ENCODE data around the gene FAM3A. TPM values are rescaled to one million over a fixed set of nuclear protein-coding genes. Genes with fewer than 3 reads are reported as not detected.

FAM3A gene
- total RNA-seq, 2 donors from 2014 or later = 31.0 to 52.3 TPM

DNA sequence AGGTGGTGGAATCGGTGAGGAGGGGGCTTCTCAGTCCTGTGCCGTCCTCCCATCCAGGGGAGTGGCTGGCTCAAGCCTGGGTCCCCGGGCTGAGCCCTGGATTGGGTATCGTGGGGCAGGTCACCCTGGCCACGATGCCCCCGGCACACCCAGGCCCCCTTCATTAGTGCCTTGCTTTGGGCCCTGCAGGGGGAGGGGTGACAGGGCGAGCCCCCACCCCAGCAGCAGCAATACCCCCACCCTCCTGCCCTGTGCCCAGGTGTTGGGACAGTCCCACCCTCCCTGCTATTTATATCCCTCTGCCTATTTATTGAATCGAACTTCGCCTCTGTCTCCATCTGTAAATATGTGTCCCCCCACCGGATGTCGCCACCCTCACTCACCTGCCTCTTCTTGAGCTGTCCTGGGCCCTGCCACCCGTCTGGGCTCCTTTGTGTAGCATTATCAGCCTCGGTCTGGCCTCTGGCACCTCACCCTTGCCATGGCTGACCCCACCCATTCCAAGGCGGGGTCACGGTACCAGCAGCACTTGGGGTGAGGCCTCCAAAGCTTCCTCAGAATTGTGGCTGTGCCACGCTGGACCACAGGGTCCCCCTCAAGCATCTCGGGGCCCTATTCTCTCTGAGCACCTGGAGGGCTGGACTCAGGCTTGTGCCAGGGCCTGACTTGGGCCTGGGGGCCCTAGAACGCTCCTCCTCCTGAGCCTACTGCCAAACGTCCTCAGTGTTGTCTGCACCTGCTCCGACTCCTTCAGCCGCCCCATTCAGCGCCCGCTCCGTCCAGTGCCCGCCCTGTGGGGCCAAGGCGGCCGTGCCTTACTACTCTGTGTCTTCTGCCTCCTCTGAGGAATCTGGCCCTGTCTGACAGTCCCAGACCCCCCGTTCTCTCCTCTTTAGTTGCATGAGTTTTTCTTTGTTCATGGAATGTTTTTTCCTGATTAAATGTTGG, 43.1 kb downstream of the FAM3A start:
- TF ChIP-seq, protein P1, sequence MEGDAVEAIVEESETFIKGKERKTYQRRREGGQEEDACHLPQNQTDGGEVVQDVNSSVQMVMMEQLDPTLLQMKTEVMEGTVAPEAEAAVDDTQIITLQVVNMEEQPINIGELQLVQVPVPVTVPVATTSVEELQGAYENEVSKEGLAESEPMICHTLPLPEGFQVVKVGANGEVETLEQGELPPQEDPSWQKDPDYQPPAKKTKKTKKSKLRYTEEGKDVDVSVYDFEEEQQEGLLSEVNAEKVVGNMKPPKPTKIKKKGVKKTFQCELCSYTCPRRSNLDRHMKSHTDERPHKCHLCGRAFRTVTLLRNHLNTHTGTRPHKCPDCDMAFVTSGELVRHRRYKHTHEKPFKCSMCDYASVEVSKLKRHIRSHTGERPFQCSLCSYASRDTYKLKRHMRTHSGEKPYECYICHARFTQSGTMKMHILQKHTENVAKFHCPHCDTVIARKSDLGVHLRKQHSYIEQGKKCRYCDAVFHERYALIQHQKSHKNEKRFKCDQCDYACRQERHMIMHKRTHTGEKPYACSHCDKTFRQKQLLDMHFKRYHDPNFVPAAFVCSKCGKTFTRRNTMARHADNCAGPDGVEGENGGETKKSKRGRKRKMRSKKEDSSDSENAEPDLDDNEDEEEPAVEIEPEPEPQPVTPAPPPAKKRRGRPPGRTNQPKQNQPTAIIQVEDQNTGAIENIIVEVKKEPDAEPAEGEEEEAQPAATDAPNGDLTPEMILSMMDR (IDR thresholded peaks at IDR 0.05) = no peak

DNA sequence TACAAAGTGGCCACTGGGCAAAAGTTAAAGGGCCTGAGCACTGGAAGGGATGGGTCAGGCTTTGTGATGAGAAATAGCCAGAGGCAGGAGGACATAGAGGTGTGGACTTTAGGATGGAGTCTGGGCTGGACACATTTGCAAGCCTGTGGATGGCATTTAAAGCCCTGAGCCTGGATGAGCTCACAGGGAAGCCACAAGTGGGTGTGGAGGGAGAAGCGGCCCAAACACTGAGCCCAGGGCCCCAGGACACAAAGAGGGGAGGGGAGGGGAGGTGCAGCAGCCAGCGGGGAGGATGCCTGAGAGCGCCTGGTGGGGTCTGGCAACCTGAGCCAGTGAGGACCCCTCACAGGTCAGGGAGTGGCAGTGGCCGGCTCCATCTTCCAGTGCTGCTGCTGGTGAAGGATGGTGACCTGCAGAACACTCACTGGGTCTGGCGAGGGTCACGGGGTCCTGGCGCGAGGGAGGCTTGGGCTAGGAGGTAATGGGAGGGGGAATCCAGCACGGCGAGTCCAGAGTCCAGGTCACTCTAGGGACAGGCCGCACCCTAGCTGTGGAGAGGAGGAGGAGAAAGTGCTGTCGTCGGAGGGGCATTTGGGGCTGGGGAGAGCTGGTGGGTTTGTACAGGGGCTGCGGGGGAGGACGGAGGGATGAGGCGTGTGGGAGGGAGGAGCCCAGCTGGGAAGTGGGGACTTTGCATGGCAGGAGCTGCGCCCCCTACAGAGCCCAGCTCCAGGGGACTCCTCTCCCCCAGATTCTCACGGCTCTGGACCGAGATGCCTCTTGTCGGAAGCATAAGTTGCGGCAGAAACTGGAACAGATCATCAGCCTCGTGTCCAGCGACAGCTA, 44.0 kb downstream of the FAM3A start:
- Histone ChIP-seq H3K9me3 (no peaks in the 10 kb centered on the region), H3K27me3 (replicated peaks; ENCODE audit: insufficient read depth) (no peaks in the 10 kb centered on the region), H3K4me3 (no peak overlapping the region), H3K27ac (no peak overlapping the region), H3K4me1 (ENCODE audit: control insufficient read depth in 1 of 2, low read depth in 2 of 2) (no peaks in the 10 kb centered on the region), H3K36me3 (peaks cover 3% of the 10 kb centered on the region)
- TF ChIP-seq, protein P1 (IDR thresholded peaks at IDR 0.05) = no peak
- DNase-seq (ENCODE audit: low spot score) = no peak
- no peak for ATAC-seq (ENCODE audit: insufficient number of reproducible peaks, low FRiP score, low read depth)

More for the DNA sequence above, 43.1 kb downstream of the FAM3A start:
- Histone ChIP-seq H3K9me3 (no peaks in the 10 kb centered on the region), H3K4me3 (no peak overlapping the region), H3K4me1 (ENCODE audit: control insufficient read depth in 1 of 2, low read depth in 2 of 2) (no peaks in the 10 kb centered on the region), H3K36me3 (peaks cover 3% of the 10 kb centered on the region), H3K27me3 (replicated peaks; ENCODE audit: insufficient read depth) (no peaks in the 10 kb centered on the region), H3K27ac (no peak overlapping the region)
- ATAC-seq (ENCODE audit: insufficient number of reproducible peaks, low FRiP score, low read depth) (no peak), DNase-seq (ENCODE audit: low spot score) (no peak)

DNA sequence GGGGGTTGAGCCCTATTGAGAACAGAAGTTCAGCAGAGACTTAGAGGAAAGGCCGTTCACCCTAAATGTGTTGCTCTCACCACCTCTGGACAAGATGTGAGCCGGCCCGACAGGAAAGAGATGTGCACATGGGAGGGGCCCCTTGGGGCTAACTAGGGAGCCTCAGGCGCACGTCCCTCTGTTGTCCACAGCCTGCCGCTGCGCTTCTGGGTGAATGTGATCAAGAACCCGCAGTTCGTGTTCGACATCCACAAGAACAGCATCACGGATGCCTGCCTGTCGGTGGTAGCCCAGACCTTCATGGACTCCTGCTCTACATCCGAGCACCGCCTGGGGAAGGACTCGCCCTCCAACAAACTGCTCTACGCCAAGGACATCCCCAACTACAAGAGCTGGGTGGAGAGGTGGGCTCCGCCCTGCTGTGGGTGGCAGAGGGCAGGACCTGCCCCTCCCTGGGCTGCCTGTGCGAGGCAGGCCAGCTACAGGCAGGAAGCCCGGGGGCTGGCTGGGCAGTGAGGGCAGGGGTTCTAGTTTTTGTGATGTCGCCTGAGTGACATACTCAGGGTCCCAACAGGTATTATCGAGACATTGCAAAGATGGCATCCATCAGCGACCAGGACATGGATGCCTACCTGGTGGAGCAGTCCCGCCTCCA, 45.0 kb downstream of the FAM3A start:
- no peak for DNase-seq (ENCODE audit: low spot score)
- Histone ChIP-seq H3K27me3 (replicated peaks; ENCODE audit: insufficient read depth) (no peaks in the 10 kb centered on the region), H3K27ac (no peak overlapping the region), H3K9me3 (no peaks in the 10 kb centered on the region), H3K4me3 (no peak overlapping the region), H3K36me3 (peaks cover 12% of the 10 kb centered on the region), H3K4me1 (ENCODE audit: control insufficient read depth in 1 of 2, low read depth in 2 of 2) (no peaks in the 10 kb centered on the region)
- TF ChIP-seq, protein P1 (IDR thresholded peaks at IDR 0.05) = no peak
- no peak for ATAC-seq (ENCODE audit: insufficient number of reproducible peaks, low FRiP score, low read depth)

DNA sequence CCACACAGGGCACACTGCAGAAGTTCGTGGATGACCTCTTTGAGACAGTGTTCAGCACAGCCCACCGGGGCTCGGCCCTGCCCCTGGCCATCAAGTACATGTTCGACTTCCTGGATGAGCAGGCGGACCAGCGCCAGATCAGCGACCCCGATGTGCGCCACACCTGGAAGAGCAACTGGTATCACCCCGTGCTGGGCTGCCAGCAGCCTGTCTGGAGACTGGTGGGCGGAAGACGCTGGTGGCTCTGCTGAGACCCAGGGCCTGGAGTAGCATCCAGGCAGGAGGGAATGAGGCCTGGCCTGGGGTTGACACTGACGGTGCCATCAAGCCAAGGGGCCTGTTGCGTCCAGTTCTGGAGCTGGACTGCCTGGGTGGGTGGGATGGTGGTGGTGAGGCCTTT, 45.6 kb downstream of the FAM3A start:
- no peak overlapping the region for H3K4me3 ChIP-seq
- H3K4me1 ChIP-seq (ENCODE audit: control insufficient read depth in 1 of 2, low read depth in 2 of 2) = no peaks in the 10 kb centered on the region
- TF ChIP-seq, protein P1 (IDR thresholded peaks at IDR 0.05) = no peak
- DNase-seq (ENCODE audit: low spot score) (no peak), ATAC-seq (ENCODE audit: insufficient number of reproducible peaks, low FRiP score, low read depth) (no peak)
- H3K9me3 ChIP-seq = no peaks in the 10 kb centered on the region
- no peak overlapping the region for H3K27ac ChIP-seq
- peaks cover 14% of the 10 kb centered on the region for H3K36me3 ChIP-seq
- no peaks in the 10 kb centered on the region for H3K27me3 ChIP-seq (replicated peaks; ENCODE audit: insufficient read depth)
